GM21423 (cell line): ENCODE data around the gene ARID3B.

Experiments used
- ATAC-seq: cut with Tn5 transposase; IDR thresholded peaks from one replicate; pipeline ENCODE4 v1.9.1; 2021; ENCODE audit warnings: mild to moderate bottlenecking, moderate library complexity; ENCODE audit not compliant: unreplicated experiment

Gene ARID3B

DNA sequence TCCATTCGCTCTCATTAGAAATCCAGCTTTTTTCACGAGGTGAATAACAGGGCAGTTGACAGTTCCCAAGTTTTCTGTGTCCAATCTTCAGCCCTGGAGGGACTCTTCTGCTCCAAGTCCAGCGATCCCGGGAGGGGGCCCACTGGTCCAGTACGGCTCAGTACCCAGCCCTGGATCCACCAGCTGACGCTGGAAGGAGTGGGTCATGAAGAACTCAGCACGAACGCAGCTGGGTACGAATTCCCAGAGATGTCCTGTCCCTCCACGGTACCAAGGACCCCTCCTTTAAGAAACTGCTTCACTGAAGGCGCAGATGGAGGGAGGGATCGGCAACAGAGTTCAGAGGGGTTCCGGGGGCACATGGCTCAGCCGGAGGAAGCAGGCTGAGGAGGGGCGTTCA is 58.1 kb downstream of the ARID3B start:
- no peak for ATAC-seq

DNA sequence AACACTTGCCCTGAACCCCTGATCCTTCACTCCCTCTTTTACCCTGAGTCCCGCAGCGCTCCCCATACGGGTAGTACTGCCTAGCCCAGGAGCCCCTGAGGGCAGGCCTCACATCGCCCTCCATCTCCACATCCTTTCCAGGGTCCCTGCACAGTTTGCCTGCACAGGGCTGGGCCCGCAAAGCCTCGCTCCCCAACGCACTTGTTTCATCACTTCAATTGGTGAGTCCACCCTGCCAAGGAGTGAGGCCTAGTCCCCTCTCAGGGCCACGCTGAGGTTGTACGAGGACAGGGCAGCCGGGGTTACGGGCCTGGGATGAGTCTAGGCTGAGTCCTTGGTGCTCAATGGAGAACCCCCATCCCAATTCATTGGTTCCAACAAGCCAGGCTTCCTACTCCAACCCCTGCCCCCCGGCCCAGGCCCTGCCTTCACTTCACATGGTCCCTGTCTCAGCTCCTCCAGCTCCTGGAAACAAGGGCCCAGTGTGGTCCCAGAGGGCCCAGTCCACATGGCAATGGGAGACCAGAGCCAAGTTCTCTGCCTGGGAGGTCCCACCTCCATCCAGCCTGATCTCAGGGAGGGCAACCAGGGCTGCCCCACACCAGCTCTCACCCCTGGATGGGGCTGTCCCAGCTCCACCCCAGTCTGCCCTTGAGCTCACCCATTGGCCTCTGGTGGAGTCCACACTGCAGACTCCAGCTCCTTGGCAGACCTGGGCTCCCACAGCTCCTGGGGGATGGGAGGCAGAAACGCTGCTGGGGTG is 62.2 kb downstream of the ARID3B start:
- no peak for ATAC-seq

DNA sequence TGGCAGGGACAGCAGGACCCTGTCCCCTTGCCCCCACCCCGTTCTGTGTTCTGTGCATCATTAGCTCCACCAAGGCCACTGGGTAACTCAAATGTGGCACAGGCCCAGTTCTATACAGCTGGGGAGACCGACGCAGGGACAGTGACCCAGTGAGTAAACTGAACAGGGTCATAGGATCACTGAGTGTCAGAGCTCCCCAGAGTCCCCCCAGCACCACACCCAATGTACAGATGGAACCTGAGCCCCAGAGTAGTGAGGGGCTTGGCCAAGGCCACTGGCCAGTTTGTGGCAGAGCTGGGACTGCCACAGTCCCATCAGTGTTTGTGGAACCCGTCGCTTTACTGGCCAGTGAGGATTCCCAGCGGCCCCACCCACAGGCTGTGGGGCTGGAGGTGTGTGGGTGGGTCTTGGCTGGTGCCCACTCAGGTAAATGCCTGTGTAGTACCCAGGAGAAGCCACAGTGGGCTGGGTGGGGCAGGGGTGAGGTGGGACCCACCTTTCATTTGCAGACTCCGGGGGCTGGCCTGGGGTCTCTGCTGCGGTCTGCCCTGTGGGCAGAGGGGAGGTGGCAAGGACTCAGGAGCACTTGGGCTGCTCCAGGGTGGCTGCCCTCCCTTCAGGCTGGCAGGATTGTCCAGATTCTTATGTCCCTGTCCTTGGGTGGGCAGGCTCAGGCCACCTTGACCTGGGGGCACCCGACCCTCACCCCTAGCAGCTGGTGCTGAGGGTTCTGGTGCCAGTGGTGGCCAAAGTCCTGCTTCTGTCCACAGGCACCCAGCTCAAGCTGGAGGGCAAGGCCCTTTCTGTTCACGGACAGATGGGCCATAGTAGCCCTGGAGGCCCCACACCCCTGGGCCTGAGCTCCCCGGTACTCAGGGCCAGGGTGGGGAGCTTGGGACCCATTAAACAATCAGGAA is 63.0 kb downstream of the ARID3B start:
- no peak for ATAC-seq

DNA sequence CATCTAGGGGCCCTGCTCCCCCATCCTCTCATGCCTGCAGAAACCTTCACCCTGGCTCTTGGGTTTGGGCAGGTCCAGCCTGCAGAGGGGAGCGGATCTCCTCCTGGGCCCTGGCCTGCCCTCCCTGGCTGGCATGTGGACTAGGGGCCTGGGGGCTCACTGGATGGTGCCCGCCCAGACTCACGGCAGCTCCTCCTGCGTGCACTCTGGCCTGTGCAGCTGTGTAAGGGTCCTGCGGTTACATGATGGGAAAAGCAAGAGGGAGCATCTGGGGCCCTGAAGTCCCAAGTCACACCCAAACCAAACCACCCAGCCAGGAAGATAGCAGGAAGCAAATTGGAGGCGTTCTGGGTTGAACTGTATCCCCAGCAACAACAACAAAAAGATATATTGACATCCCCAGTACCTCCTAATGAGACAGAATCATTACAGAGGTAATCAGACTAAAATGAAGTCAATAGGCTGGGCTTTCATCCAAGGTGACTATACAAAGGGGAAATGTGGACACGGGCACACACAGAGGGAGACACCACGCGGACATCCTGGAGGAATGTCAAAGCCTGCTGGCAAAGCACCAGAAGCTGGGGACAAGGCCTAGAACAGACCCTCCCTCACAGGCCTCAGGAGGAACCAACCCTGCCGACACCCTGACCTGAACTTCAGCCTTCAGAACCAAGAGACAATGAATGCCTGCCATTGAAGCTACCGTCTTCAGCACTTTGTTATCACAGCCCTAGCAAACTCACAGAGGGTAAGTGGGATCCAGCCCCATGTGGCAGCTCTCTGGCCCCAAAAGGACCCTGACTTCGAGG is 64.2 kb downstream of the ARID3B start:
- ATAC-seq: no peak

DNA sequence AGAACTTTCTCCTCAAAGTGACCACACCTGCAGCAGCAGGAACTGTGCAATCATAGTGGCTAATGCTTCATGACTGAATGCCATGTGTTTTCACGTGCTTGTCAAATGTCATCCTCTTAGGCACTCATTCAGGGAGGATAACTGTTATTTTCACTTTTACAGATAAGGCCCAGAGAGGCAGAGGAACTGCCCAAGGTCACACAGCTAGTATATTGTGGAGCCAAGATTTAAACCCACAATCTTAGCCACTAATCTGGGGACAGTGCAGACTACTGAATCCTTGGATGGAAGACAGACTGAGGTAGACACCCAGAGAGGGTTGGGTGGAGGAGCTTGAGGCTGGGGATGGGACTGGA is 64.8 kb downstream of the ARID3B start:
- ATAC-seq: no peak

DNA sequence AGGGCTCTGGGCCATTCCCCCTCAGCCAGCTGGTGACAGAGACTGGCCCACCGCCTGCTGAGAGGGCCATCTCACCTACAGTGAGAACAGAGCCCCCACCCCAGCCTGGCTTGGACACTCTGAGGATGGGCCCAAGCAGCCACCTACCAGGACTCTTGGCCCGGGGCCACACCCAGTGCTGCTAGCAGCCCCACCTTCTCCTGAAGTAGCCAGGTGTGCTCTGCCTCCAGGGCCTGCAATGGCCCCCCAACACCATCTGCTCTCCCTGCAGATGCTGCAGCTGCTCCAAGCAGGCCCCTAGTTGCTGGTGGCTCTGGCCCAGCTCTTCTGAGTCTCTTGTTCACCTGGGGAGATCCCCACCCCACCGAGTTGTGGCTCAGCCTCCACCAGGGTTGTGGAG is 67.8 kb downstream of the ARID3B start:
- no peak for ATAC-seq

DNA sequence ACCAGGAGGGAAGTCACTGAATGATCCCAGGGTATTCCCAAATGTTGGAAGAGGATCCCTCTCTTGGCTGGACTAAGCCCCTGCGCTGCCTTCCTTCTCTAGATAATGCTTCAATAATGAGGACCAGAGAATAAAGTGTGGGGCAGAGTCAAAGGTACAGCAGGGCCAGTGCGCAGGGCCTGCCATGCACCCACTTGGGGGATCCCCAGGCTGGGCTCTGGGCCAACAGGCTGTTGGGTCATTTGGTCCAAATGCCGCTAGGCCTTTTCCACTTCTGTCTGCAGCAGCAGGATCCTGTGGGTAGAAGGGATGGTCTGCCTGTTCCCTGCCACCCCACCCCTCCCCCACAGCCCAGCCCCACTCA is 68.9 kb downstream of the ARID3B start:
- no peak for ATAC-seq

DNA sequence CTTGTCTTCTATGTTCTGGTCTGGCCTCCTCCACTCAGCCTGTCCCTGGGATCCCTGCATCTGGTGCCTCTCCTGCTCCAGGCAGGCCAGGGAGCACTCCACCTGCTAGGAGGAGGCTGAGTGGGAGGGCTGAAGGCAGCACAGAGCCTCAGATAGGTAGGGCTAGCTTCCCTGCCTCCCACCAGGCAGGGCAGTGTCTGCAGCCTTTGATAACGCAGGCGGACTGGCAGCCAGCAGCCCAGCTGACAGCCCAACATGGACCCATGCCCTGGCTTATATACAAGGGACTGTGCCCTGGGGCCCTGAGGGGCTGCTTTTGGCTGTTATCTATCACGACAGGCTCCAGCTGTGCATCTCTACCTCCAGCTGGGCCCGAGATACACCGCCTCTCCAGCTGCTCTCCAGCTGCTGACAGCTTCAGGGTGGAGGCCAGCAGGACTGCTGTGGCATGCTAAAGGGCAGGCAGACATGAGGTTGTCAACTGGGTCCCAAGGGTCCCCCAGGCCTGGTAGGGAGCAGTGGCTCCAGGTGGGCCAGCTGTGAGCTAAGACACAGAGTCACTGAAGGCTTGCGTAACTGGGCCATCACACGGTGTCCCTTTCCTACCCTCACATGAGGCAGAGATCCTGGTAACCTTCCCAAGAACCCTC is 69.4 kb downstream of the ARID3B start:
- no peak for ATAC-seq

DNA sequence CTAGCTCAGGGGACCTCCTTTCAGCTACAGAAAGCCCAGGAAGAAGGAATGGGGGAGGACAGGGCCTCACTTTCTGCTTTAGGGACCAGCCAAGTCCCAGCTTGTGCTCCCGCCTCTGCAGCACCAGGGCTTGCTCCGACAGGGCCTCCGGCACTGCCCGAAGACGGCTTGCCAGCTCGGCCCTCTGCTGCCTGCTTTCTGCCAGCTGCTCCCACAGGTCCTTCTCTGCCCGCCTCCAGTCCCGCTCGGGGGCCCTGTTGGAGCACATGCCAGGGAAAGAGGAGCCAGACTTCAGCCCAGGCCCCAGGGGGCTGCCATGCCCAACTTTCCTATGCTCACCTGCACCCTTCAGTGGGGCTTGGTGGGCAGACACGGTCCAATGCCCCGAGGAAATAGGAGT is 70.3 kb downstream of the ARID3B start:
- no peak for ATAC-seq

DNA sequence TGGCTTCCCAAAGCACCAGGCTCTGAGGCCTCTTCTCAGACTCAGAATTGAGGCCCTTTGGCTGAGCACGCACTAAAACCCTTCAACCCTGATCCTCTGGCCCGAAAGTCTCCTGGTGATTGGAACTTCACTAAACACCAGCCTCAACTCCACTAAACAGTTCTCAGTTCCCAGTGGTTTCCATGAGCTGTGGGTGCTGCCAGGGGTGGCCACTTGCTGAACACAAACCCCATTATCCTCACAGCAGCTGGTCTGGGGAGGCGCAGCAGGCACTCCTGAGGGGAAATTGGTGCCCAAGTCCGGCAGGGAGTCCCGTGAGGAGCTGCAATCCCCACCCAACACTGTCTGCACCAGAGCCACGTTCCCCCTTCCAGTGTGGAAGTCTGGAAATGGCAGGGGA is 70.8 kb downstream of the ARID3B start:
- ATAC-seq: no peak

DNA sequence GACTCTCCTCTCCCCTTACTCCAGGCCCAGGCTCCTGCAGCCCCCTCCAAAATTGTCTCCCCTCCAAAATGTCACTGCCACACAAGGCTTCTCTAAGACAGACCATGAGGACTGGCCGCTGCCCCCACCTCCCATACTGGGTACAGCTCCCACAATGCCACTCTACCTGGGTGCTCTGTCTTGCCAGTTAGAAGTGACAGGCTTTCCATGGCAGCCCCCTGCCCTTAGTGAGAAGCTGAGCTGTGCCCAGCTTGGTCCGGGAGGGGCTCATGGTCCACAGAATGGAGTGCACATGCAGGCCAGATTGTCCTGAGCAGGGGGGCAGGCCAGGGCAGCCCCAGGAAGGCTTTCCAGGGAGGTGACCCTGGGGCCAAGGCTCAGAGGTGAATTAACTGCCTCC is 71.7 kb downstream of the ARID3B start:
- no peak for ATAC-seq

DNA sequence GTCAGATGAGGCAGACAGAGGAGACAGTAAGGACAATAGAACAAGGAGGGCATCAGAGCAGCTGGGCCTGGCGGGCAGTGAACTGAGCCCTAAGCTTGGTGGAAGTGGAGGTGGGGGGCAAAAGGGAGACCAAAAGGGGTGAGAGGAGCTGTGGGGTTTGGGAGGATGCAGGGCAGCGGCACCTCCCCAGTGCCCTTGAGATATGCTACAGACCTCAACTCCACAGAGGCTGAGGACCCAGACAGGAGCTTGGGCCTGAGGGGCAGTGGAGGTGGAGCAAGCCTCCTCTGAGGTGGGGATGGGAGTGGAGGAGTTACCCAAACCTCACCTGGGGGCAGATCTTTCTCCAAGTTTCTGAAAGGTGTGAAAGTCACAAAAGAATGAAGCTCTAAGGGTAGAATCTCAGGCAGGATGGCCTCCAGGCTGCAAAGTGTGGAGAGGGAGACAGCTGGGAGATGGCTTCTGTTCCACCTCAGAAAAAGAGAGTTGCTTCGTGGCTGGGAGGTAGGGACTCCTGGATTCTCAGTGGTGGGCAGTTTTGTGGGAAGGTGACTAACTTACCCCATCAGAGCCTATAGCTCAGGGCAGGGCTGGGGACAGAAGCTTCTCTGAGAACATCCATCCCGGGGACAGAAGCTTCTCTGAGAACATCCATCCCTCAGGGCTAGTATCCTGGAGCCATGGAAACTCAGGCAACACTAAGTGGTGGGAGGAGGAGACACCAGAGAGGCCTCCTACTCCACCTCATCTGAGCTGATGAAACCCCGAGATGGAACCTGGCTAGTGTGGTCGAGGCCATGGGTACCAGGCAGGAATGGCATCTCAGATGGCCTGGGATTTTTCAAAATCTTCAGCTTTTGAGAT is 72.3 kb downstream of the ARID3B start:
- ATAC-seq: no peak

DNA sequence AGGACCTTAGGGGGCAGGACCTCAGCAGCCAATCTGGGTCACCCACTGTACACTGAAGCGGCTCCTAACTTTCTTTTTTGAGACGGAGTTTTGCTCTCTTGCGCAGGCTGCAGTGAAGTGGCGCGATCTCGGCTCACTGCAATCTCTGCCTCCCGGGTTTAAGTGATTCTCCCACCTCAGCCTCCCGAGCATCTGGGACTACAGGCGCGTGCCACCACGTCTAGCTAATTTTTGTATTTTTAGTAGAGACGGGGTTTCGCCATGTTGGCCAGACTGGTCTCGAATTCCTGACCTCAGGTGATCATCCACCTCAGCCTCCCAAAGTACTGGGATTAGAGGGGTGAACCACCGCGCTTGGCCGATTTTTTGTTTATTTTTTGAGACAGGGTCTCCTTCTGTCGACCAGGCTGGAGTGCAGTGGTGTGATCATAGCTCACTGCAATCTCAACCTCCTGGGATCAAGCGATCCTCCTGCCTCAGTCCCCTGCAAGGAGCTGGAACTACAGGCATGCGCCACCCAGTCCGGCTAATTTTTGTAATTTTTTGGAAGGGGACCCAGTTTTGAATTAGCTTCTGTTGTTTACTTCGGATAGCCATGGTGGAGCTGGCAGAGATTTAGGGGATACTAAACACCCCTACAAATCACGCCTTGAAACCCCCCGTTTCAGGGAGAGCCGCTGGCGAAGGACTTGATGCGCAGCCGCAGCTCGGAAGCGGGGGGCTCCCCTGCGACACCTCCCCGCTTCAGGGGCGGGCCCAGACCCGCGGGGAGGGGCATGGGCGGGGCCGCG is 73.1 kb downstream of the ARID3B start:
- ATAC-seq: no peak

DNA sequence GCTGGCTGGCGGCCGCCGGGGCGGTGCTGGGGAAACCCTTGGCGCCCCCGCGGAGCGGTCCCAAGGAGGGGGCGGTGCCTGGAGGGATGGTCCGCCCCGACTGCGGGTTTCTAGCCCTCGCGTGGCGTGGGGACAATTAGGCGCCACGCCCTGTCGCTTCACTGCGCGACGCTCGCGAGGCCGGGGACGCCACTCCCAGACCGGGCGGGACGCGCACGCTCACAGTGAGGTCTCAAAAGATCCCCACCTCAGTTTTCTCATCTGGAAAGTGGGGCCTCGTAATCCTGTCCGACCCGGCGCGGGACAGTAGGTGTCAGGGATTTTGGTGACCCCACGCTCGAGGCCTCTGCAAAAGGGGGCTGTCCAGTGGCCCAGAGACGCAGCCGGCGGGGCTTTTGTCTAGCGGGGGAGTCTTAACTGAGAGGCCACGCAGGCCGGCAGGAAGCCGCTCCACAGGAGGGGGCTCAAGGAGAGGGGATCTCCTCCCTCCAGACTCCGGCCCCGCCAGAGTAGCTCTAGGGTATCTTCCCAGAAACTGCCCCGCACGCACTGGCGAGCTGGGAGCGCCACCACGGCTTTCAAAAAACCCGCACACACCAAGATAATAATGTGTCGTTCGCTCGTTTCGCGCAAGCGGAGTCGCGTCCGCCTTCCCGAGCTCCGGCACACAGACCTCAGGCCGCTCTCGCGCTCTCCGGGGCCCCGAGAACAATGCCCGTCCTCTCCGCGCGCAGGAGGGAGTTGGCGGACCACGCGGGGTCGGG is 73.9 kb downstream of the ARID3B start:
- peak; percentile 44 for ATAC-seq

DNA sequence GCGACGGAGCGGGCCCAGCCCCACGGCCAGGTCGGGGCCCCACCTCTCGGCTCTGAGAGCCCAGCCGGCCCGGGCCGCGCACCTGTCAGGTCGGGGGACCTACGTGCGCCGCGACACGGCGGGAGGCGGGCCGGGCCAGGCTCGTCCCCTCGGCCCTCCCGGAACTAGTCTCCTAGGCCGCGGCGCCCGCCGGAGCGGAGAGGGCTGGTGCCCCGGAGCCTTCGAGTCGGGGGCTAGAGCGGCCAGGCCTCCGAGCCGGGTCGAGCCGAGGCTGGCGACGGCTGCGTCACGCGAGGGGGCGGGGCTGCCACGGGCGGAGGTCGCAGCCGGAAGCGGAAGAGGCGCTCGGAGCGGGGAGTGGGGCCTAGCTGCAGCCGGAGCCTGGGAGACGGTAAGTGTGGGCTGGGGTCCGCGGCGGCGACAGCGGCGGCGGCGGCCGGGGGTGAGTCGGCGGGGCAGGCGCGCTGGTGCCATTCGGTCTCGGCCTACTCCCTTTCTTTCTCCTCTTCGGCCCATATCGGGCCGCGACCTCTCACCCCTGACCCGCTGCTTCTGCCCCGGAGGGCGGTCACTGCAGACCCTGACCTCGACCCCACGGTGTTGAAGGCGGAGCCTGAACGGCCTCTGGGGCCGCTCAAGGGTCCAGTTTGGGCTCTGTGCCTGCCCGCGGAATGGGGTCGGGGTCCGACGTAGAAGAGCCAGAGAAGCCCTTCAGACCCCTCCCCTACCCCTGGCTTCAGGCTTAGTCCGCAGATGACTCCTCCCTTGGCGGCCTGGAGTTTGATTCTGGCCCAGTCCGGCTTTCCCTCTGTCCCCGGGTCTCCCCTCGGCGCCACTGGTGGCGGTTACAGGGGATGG is 74.7 kb downstream of the ARID3B start, which contains the start of gene CLK3:
Gene CLK3 (plus strand): TSS at position 329 of the 858 bp plus-strand sequence. CDS start 3,361 bp downstream, outside the sequence.
- peak; percentile 78 for ATAC-seq

DNA sequence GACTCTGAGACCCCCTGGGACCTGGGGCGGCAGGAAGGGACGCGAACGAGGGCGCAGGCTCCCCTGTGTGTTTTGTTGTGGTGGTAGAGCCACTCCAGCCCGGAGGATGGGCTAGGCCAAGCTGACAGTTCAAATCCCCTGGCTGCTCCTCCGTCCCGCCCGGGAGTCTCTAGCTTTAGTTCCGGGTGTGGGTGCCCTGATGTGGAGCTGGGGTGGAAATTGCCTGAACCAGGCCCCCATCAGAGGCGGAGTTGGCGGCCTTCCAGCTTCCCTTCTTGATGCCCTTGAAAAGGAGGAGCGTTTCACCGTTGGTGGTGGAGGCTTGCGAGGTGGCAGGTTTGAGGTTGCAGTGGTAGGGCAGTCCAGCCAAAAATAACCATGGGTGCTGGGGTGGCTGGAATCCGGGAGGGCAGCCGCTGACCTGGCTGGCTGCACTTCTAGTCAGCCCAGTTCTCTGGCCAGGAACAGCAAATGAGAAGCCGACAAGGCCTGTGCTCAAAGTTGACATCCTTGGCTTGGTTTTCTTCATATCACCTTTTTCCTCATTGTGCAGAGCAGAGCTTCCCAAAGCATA is 75.4 kb downstream of the ARID3B start:
- no peak for ATAC-seq

DNA sequence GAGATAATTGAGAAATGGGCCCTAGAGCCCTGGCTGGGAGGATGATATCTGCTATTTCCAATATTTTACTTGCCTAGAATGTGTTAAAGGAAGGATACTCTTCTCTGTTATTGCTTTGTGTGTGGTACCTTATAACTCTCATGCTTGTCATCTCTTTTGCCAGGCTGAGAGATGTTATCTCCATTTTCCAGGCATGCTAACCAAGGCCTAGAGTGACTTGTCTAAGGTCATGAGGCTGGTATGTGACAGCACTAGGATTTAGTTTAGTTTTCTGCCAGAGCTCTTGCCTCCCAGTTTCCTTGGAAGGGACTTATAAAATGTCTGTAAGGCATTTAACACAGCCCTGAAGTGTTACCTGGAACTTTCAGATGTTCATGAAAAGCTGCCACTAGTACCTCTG is 76.0 kb downstream of the ARID3B start:
- no peak for ATAC-seq
